GM18951 (cell line): ENCODE measurements around the gene FAM120B.

Source experiments
- POLR2A ChIP-seq: IDR thresholded peaks from 4 replicates; pipeline ENCODE4 v1.6.1; 2011; ENCODE audit warnings: mild to moderate bottlenecking; ENCODE audit not compliant: insufficient read length, insufficient read depth; ENCODE audit errors: extremely low read depth
- in situ Hi-C: fragments of 300-500 bp; cut with MboI; formaldehyde crosslinking; loops from one replicate; pipeline ENCODE4 v1.12.0; 2022; ENCODE audit warnings: low sequenced_read_pairs, mixed read lengths, inconsistent platforms; ENCODE audit not compliant: unreplicated experiment

Gene FAM120B

GRCh38 chr6:170446841-170447560 lies 140.4 kb downstream of the FAM120B start:
- in situ Hi-C loops: no loop called here
- TF ChIP-seq POLR2A: no peak

- TF ChIP-seq POLR2A: no peak
- in situ Hi-C loops: no loop called here
Measured at GRCh38 chr6:170447561-170447930, 141.0 kb downstream of the FAM120B start.

GRCh38 chr6:170448317-170448716 lies 141.8 kb downstream of the FAM120B start:
- in situ Hi-C loops: no loop called here
- no peak for TF ChIP-seq POLR2A

- in situ Hi-C loops: no loop called here
- TF ChIP-seq POLR2A: no peak
Measured at GRCh38 chr6:170448751-170449630, 142.4 kb downstream of the FAM120B start.

GRCh38 chr6:170449835-170450753 lies 143.5 kb downstream of the FAM120B start:
- TF ChIP-seq POLR2A: no peak
- in situ Hi-C loops: no loop called here

GRCh38 chr6:170450916-170451761 lies 144.6 kb downstream of the FAM120B start:
- no peak for TF ChIP-seq POLR2A
- in situ Hi-C loops: no loop called here

GRCh38 chr6:170451762-170452651 lies 145.4 kb downstream of the FAM120B start:
- in situ Hi-C loops: no loop called here
- no peak for TF ChIP-seq POLR2A

GRCh38 chr6:170452767-170453545 lies 146.4 kb downstream of the FAM120B start:
- in situ Hi-C loops: no loop called here

GRCh38 chr6:170453586-170454511 lies 147.3 kb downstream of the FAM120B start:
- no peak for TF ChIP-seq POLR2A
- in situ Hi-C loops: no loop called here

More at GRCh38 chr6:170452767-170453545, 146.4 kb downstream of the FAM120B start:
- TF ChIP-seq POLR2A: no peak
